Heart right ventricle (tissue), 16 donors: ENCODE results near the gene PANX2. TPM values are rescaled to one million over a fixed set of nuclear protein-coding genes. Genes with fewer than 3 reads are reported as not detected.
"Not testable (repeated sequence)": the region's sequence is repeated elsewhere in the genome, so short reads cannot be mapped to it uniquely, and the experiment has no call there.

Experiments
- ATAC-seq, 8 donors: fragments of 200-7000 bp; cut with Tn5 transposase; one replicate each; pipeline ENCODE4 v1.9.1; 2020; ENCODE audit warnings: mild to moderate bottlenecking in 8 of 8, moderate library complexity in 8 of 8, moderate number of reproducible peaks in 1 of 8
- DNase-seq, 2 donors: peaks; one replicate each; pipeline ENCODE4 v3.0.0-alpha.2; 2020
- H3K27ac ChIP-seq, 10 donors: fragments of 200-600 bp; sonication (generic) in 2 of 10; one replicate each; pipeline versions ENCODE4 v1.5.0 to v1.8.0; 2020 to 2022; ENCODE audit warnings: mild to moderate bottlenecking in 3 of 10
- H3K27me3 ChIP-seq, 7 donors: fragments of 200-600 bp; one replicate each; pipeline ENCODE4 v1.8.0; 2021 to 2022; ENCODE audit warnings: mild to moderate bottlenecking in 2 of 7
- H3K36me3 ChIP-seq, 9 donors: fragments of 200-600 bp; sonication (generic) in 1 of 9; one replicate each; pipeline versions ENCODE4 v1.5.0 to v1.8.0; 2020 to 2022; ENCODE audit warnings: mild to moderate bottlenecking in 2 of 9
- H3K4me1 ChIP-seq, 9 donors: fragments of 200-600 bp; sonication (generic) in 1 of 9; one replicate each; pipeline versions ENCODE4 v1.5.0 to v1.8.0; 2020 to 2022; ENCODE audit warnings: mild to moderate bottlenecking in 4 of 9
- H3K4me3 ChIP-seq, 10 donors: fragments of 200-600 bp; sonication (generic) in 2 of 10; one replicate each; pipeline versions ENCODE4 v1.5.0 to v1.8.0; 2020 to 2022; ENCODE audit warnings: mild to moderate bottlenecking in 7 of 10, moderate library complexity in 2 of 10
- H3K9me3 ChIP-seq, 11 donors: fragments of 200-600 bp in 10 of 11; sonication (generic) in 2 of 11; one replicate each; pipeline versions ENCODE4 v1.5.0 to v1.8.0; 2013 to 2022; ENCODE audit warnings: mild to moderate bottlenecking in 2 of 11, control low read depth in 1 of 11, moderate library complexity in 1 of 11
- CTCF ChIP-seq, 9 donors: fragments of 200-600 bp; sonication (generic) in 2 of 9; IDR thresholded peaks; one replicate each; pipeline versions ENCODE4 v1.5.0 to v1.8.0; 2021 to 2022; ENCODE audit warnings: antibody characterized with exemption in 9 of 9, mild to moderate bottlenecking in 5 of 9, moderate library complexity in 1 of 9
- WGBS, 2 donors: extraction: QIAGEN DNeasy Blood & Tissue Kit; methylation state at CpG; one replicate each; pipeline ENCODE4 v1.1.7; 2013; ENCODE audit warnings: inconsistent platforms in 1 of 2; 5-methylcytosine and 5-hydroxymethylcytosine counted together
- intact Hi-C, 10 donors: fragments of 100-400 bp; cut with DNase I; formaldehyde crosslinking; loops; one replicate each; pipeline versions ENCODE4 v1.11.1 to v1.14.2; 2022
- polyA plus RNA-seq, 2 donors: library from polyadenylated mRNA; stranded (reverse); fragments of 200-250 nt; gene quantifications; one replicate each; pipeline ENCODE4 v1.2.3, GENCODE V29; 2013
- total RNA-seq, 10 donors: library from RNA; stranded (reverse); fragmentation: NEBNext Ultra II Directional in 3 of 10; extraction: Animal tissue kit (Norgen Biotek cat#: 25700) in 3 of 10; gene quantifications; one replicate each; pipeline versions ENCODE4 v1.2.1 to v1.2.4, GENCODE V29; 2021 to 2023
- donor health status: Arrhythmogenic right ventricular cardiomyopathy.
- donor health status: ischemic (EF 13 %, LVEDD 7.1; RV severe dilation, severe dysfunction).
- donor health status: healthy with polysubstance abuse.
- donor health status: DM: no; HTN: yes; CAD: no.
- donor health status: DM: no; HTN: no; CAD: no.
- donor health status: ischemic (EF 25% LVEDD 6.9; RV normal size, moderate dysfunction).
- donor health status: ischemic (EF 25% LVEDD 5.7; RV mildly dilated, moderate dysfunction).
- donor health status: healthy.
- donor health status: DM: yes; HTN: yes; CAD: no.
- donor health status: Ischemic cardiomyopathy.
- donor health status: ischemic (EF 35%, LVEDD 5.7; RV mildly dilated, moderate dysfunction).
- donor health status: nonischemic (EF 11% LVEDD 7.7; RV severe dilation, severe dysfunction).
- donor health status: DM: yes; HTN: yes; CAD: no.
- donor health status: PGD.
- donor health status: ischemic (EF 29% LVEDD 5.4; RV normal size, mild dysfunction).
- donor health status: nonischemic (EF 23%, LVEDD 6.1; RV moderate dilation, normal function).

PANX2 gene
- total and polyA plus RNA-seq, 12 donors: 0.07 to 0.61 (median 0.21) TPM; not detected in 3

- 59 to 62% methylated on average over 13 of the region's 13 CpGs for WGBS, 2 donors
- intact Hi-C loops: loop anchor here in 2 of 10 donors (10.0 kb wide), 1 partner anchor 267 kb away; no protein-coding TSS in a partner anchor
- Histone ChIP-seq H3K27me3 (no peaks in the 10 kb centered on the region), H3K4me3 (peak overlapping the region; percentile 63 to 98 (median 76)), H3K27ac (peak overlapping the region in 3 of 10 donors; percentile 37 to 91 (median 50)), H3K36me3 (peaks cover 0 to 57% (median 13%) of the 10 kb centered on the region in 9 donors), H3K9me3 (no peaks in the 10 kb centered on the region), H3K4me1 (peaks cover 14 to 52% (median 43%) of the 10 kb centered on the region in 9 donors)
- no peak for TF ChIP-seq CTCF (IDR thresholded peaks at IDR 0.05)
- ATAC-seq (no peak), DNase-seq (no peak)
Measured at GRCh38 chr22:50202130-50202666, 31.7 kb downstream of the PANX2 start.

GRCh38 chr22:50203288-50203687 lies 32.8 kb downstream of the PANX2 start:
- Histone ChIP-seq H3K36me3 (peaks cover 0 to 57% (median 19%) of the 10 kb centered on the region in 9 donors), H3K27me3 (no peaks in the 10 kb centered on the region), H3K4me3 (no peak overlapping the region), H3K4me1 (peaks cover 16 to 57% (median 47%) of the 10 kb centered on the region in 9 donors), H3K9me3 (no peaks in the 10 kb centered on the region), H3K27ac (no peak overlapping the region)
- WGBS, 2 donors: 97 to 98% methylated on average over 1 of the region's 1 CpG
- ATAC-seq (no peak), DNase-seq (no peak)
- no peak for TF ChIP-seq CTCF (IDR thresholded peaks at IDR 0.05)
- intact Hi-C loops: loop anchor here in 2 of 10 donors (10.0 kb wide), 1 partner anchor 268 kb away; no protein-coding TSS in a partner anchor

GRCh38 chr22:50204571-50204970 lies 34.0 kb downstream of the PANX2 start:
- H3K9me3 ChIP-seq: no peaks in the 10 kb centered on the region
- peaks cover 0 to 61% (median 21%) of the 10 kb centered on the region in 9 donors for H3K36me3 ChIP-seq
- peak overlapping the region in 1 of 10 donors; percentile 2 for H3K4me3 ChIP-seq
- 94 to 96% methylated on average over 7 of the region's 7 CpGs for WGBS, 2 donors
- peak overlapping the region in 1 of 10 donors; percentile 43 for H3K27ac ChIP-seq
- ATAC-seq: no peak
- no peaks in the 10 kb centered on the region for H3K27me3 ChIP-seq
- peaks cover 16 to 58% (median 44%) of the 10 kb centered on the region in 9 donors for H3K4me1 ChIP-seq
- DNase-seq: no peak
- intact Hi-C loops: loop anchor here in 2 of 10 donors (10.0 kb wide), 1 partner anchor 270 kb away; no protein-coding TSS in a partner anchor
- TF ChIP-seq CTCF (IDR thresholded peaks at IDR 0.05): no peak

GRCh38 chr22:50204998-50205397 lies 34.5 kb downstream of the PANX2 start:
- H3K27me3 ChIP-seq, H3K9me3 ChIP-seq, ATAC-seq, DNase-seq: not testable (repeated sequence)
- Histone ChIP-seq H3K36me3 (peaks cover 0 to 63% (median 21%) of the 10 kb centered on the region in 9 donors), H3K4me3 (peak overlapping the region in 1 of 10 donors; percentile 2), H3K4me1 (peaks cover 14 to 55% (median 39%) of the 10 kb centered on the region in 9 donors), H3K27ac (peak overlapping the region in 1 of 10 donors; percentile 43)
- 91% methylated on average over 9 of the region's 9 CpGs for WGBS, 2 donors
- intact Hi-C loops: loop anchor here in 4 of 10 donors (5.0 to 10.0 kb wide), 3 partner anchors 53 to 278 kb away; no protein-coding TSS in a partner anchor
